Tibial artery (tissue), 4 donors: Measurements from ENCODE around the gene ACTA1.

Source experiments
- DNase-seq, 2 donors: peaks; one replicate each; pipeline ENCODE4 v3.0.0-alpha.2; 2019
- H3K27ac ChIP-seq, 2 donors: fragments of 200-600 bp; sonication (generic) in 1 of 2; 1 replicate in 1 of 2; 2 replicates in 1 of 2; pipeline ENCODE4 v1.5.1; 2018 to 2019; ENCODE audit warnings: mild to moderate bottlenecking in 1 of 2
- H3K27me3 ChIP-seq, 2 donors: fragments of 200-600 bp; sonication (generic) in 1 of 2; one replicate each; pipeline versions ENCODE4 v1.5.1 to v1.6.0; 2016 to 2019
- H3K36me3 ChIP-seq, 3 donors: fragments of 200-600 bp; sonication (generic) in 2 of 3; one replicate each; pipeline ENCODE4 v1.5.1; 2016 to 2019; ENCODE audit warnings: mild to moderate bottlenecking in 2 of 3
- H3K4me1 ChIP-seq, 4 donors: fragments of 200-600 bp; sonication (generic) in 2 of 4; 1 replicate in 3 of 4; 2 replicates in 1 of 4; pipeline ENCODE4 v1.5.1; 2016 to 2019
- H3K4me3 ChIP-seq, 2 donors: fragments of 200-600 bp; sonication (generic) in 1 of 2; 1 replicate in 1 of 2; 2 replicates in 1 of 2; pipeline ENCODE4 v1.5.1; 2018 to 2019; ENCODE audit warnings: mild to moderate bottlenecking in 2 of 2
- H3K9me3 ChIP-seq, 3 donors: fragments of 200-600 bp; sonication (generic) in 1 of 3; one replicate each; pipeline ENCODE4 v1.5.1; 2016 to 2019
- CTCF ChIP-seq, 2 experiments: fragments of 200-600 bp in 1 of 2; fragments of 450-650 bp in 1 of 2; IDR thresholded peaks; one replicate each; pipeline ENCODE4 v1.5.1; 2017 to 2019; ENCODE audit warnings: antibody characterized with exemption in 2 of 2, mild to moderate bottlenecking in 1 of 2, moderate library complexity in 1 of 2
- intact Hi-C: fragments of 100-400 bp; cut with DNase I; formaldehyde crosslinking; loops from one replicate; pipeline ENCODE4 v1.15.0; 2023; ENCODE audit warnings: low total_unique reads

ACTA1 gene

GRCh38 chr1:229474509-229474908, 40.6 kb upstream of the ACTA1 start:
- no peaks in the 10 kb centered on the region for H3K27me3 ChIP-seq
- intact Hi-C loops = no loop called here
- H3K4me3 ChIP-seq = no peak overlapping the region
- H3K36me3 ChIP-seq = peaks cover 70 to 95% (median 73%) of the 10 kb centered on the region in 3 donors
- H3K27ac ChIP-seq = no peak overlapping the region
- no peak for DNase-seq
- H3K4me1 ChIP-seq = no peaks in the 10 kb centered on the region
- no peaks in the 10 kb centered on the region for H3K9me3 ChIP-seq
- no peak for TF ChIP-seq CTCF (IDR thresholded peaks at IDR 0.05)

GRCh38 chr1:229471175-229471574, 37.3 kb upstream of the ACTA1 start:
- peaks cover 49 to 88% (median 84%) of the 10 kb centered on the region in 3 donors for H3K36me3 ChIP-seq

GRCh38 chr1:229470406-229471043, 36.6 kb upstream of the ACTA1 start:
- no peak overlapping the region for H3K27ac ChIP-seq
- TF ChIP-seq CTCF (IDR thresholded peaks at IDR 0.05) = no peak
- DNase-seq = no peak
- no peaks in the 10 kb centered on the region for H3K27me3 ChIP-seq
- H3K4me3 ChIP-seq = no peak overlapping the region
- intact Hi-C loops = no loop called here
- no peaks in the 10 kb centered on the region for H3K9me3 ChIP-seq
- peaks cover 50 to 89% (median 84%) of the 10 kb centered on the region in 3 donors for H3K36me3 ChIP-seq
- H3K4me1 ChIP-seq = no peaks in the 10 kb centered on the region

More at GRCh38 chr1:229471175-229471574, 37.3 kb upstream of the ACTA1 start:
- Histone ChIP-seq H3K27ac (no peak overlapping the region), H3K4me1 (no peaks in the 10 kb centered on the region), H3K9me3 (no peaks in the 10 kb centered on the region), H3K27me3 (no peaks in the 10 kb centered on the region), H3K4me3 (no peak overlapping the region)
- no peak for DNase-seq
- no peak for TF ChIP-seq CTCF (IDR thresholded peaks at IDR 0.05)
- intact Hi-C loops = no loop called here

- Histone ChIP-seq H3K27me3 (no peaks in the 10 kb centered on the region), H3K4me3 (no peak overlapping the region), H3K9me3 (no peaks in the 10 kb centered on the region), H3K4me1 (no peaks in the 10 kb centered on the region), H3K36me3 (peaks cover 54 to 89% (median 84%) of the 10 kb centered on the region in 3 donors), H3K27ac (no peak overlapping the region)
- intact Hi-C loops = no loop called here
- no peak for DNase-seq
- no peak for TF ChIP-seq CTCF (IDR thresholded peaks at IDR 0.05)
Observed at GRCh38 chr1:229466887-229467286, 33.0 kb upstream of the ACTA1 start.

GRCh38 chr1:229464672-229465071, 30.8 kb upstream of the ACTA1 start:
- TF ChIP-seq CTCF (IDR thresholded peaks at IDR 0.05) = no peak
- Histone ChIP-seq H3K4me3 (no peak overlapping the region), H3K4me1 (no peaks in the 10 kb centered on the region), H3K27ac (no peak overlapping the region), H3K9me3 (no peaks in the 10 kb centered on the region), H3K36me3 (peaks cover 62 to 89% (median 75%) of the 10 kb centered on the region in 3 donors), H3K27me3 (no peaks in the 10 kb centered on the region)
- no peak for DNase-seq
- intact Hi-C loops = no loop called here
